Neuron (in vitro differentiated cells): Measurements from ENCODE around the gene SLC25A24.
"Not testable (repeated sequence)": the region's sequence is repeated elsewhere in the genome, so short reads cannot be mapped to it uniquely, and the experiment has no call there.

Experiments
- H2AFZ ChIP-seq: one replicate; pipeline ENCODE4 v1.6.1; 2013; ENCODE audit warnings: low read depth, mild to moderate bottlenecking, inconsistent platforms, low read length, moderate library complexity
- H3K27me3 ChIP-seq: one replicate; pipeline ENCODE4 v1.6.1; 2013; ENCODE audit warnings: low read length; ENCODE audit not compliant: insufficient read depth
- H3K36me3 ChIP-seq: one replicate; pipeline ENCODE4 v1.6.1; 2013; ENCODE audit warnings: low read length; ENCODE audit not compliant: insufficient read depth
- H3K4me1 ChIP-seq: one replicate; pipeline ENCODE4 v1.6.1; 2013; ENCODE audit warnings: low read length; ENCODE audit not compliant: insufficient read depth
- H3K4me3 ChIP-seq: 2 replicates; pipeline ENCODE4 v1.5.1; 2013; ENCODE audit warnings: mild to moderate bottlenecking, low read length, moderate library complexity
- H3K9me3 ChIP-seq: one replicate; pipeline ENCODE4 v1.6.1; 2013; ENCODE audit warnings: low read length

Gene SLC25A24

GRCh38 chr1:108142258-108142657 lies 57.9 kb downstream of the SLC25A24 start:
- no peaks in the 10 kb centered on the region for H3K4me1 ChIP-seq
- peaks cover 68% of the 10 kb centered on the region for H3K36me3 ChIP-seq
- no peaks in the 10 kb centered on the region for H3K27me3 ChIP-seq
- H2AFZ ChIP-seq = no peak overlapping the region
- no peak overlapping the region for H3K4me3 ChIP-seq
- H3K9me3 ChIP-seq = peaks cover 9% of the 10 kb centered on the region

GRCh38 chr1:108141621-108142020 lies 58.5 kb downstream of the SLC25A24 start:
- Histone ChIP-seq H3K4me3 (no peak overlapping the region), H2AFZ (no peak overlapping the region), H3K4me1 (no peaks in the 10 kb centered on the region), H3K36me3 (peaks cover 74% of the 10 kb centered on the region), H3K27me3 (no peaks in the 10 kb centered on the region), H3K9me3 (peaks cover 9% of the 10 kb centered on the region)

DNA sequence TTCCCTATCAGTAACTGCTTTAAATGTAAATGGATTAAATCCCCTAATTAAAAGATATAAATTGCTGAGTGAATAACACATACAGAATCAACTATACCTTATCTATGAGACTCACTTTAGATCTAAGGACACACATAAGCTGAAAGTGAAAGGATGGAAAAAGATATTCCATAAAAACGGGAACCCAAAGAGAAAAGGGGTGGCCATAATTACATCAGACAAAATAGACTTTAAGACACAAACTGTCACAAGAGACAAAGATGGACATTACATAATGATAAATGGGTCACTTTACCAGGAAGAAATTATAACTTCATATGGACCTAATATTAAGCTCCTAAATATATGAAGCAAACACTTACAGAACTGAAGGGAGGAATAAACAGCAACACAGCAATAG lies 59.2 kb downstream of the SLC25A24 start:
- peaks cover 72% of the 10 kb centered on the region for H3K36me3 ChIP-seq
- H3K4me1 ChIP-seq = no peaks in the 10 kb centered on the region
- H3K27me3 ChIP-seq = no peaks in the 10 kb centered on the region
- peaks cover 4% of the 10 kb centered on the region for H3K9me3 ChIP-seq
- H2AFZ ChIP-seq = no peak overlapping the region
- no peak overlapping the region for H3K4me3 ChIP-seq

DNA sequence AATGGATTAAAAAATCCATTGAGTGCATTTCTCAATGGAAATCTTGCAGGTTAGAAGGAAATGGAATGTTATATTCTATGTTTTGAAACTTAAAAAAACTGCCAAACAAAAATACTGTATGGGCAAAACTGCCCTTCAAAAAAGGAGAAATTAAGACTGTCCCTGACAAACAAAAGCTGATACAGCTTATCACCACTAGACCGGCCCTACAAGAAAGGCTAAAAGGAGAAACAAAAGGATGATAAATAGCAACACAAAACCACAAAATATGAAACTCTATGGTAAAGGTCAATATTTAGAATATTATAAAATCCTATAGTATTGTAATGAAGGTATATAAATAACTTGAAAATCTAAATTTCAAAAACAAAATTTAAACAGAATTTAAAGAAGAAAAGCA lies 60.0 kb downstream of the SLC25A24 start:
- H2AFZ ChIP-seq = no peak overlapping the region
- peaks cover 77% of the 10 kb centered on the region for H3K36me3 ChIP-seq
- no peak overlapping the region for H3K4me3 ChIP-seq

GRCh38 chr1:108139555-108139954 lies 60.6 kb downstream of the SLC25A24 start:
- not testable (repeated sequence) for H3K27me3 ChIP-seq, H3K4me3 ChIP-seq, H2AFZ ChIP-seq, H3K9me3 ChIP-seq, H3K4me1 ChIP-seq
- H3K36me3 ChIP-seq = peaks cover 75% of the 10 kb centered on the region

More for the DNA sequence above, 60.0 kb downstream of the SLC25A24 start:
- Histone ChIP-seq H3K27me3 (no peaks in the 10 kb centered on the region), H3K9me3 (peaks cover 4% of the 10 kb centered on the region), H3K4me1 (no peaks in the 10 kb centered on the region)

GRCh38 chr1:108133148-108133547 lies 67.0 kb downstream of the SLC25A24 start:
- Histone ChIP-seq H3K9me3 (peaks cover 16% of the 10 kb centered on the region), H3K36me3 (peaks cover 39% of the 10 kb centered on the region)
- H3K4me1 ChIP-seq, H3K27me3 ChIP-seq, H3K4me3 ChIP-seq, H2AFZ ChIP-seq: not testable (repeated sequence)

DNA sequence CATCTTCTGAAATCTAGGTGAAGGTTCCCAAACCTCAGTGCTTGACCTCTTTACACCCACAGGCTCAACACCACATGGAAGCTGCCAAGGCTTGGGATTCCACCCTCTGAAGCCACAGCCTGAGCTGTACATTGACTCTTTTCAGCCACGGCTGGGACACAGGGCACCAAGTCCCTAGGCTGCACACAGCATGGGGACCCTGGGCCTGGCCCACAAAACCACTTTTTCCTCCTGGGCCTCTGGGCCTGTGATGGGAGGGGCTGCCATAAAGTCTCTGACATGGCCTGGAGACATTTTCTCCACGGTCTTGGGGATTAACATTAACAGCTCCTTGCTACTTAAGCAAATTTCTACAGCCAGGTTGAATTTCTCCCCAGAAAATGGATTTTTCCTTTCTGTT lies 67.8 kb downstream of the SLC25A24 start:
- peaks cover 34% of the 10 kb centered on the region for H3K36me3 ChIP-seq
- H2AFZ ChIP-seq, H3K4me1 ChIP-seq, H3K27me3 ChIP-seq, H3K4me3 ChIP-seq: not testable (repeated sequence)
- H3K9me3 ChIP-seq = peaks cover 16% of the 10 kb centered on the region

DNA sequence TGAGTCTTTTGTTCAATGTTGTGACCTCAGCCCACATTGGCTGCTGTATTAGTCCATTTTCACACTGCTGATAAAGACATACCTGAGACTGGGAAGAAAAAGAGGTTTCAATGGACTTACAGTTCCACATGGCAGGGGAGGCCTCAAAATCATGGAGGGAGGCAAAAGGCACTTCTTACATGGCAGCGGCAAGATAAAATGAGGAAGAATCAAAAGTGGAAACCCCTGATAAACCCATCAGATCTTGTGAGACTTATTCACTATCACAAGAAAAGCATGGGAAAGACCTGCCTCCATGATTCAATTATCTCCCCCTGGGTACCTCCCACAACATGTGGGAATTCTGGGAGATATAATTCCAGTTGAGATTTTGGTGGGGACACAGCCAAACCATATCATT lies 68.9 kb downstream of the SLC25A24 start:
- H3K9me3 ChIP-seq = peaks cover 16% of the 10 kb centered on the region
- H3K27me3 ChIP-seq, H3K4me1 ChIP-seq, H2AFZ ChIP-seq, H3K4me3 ChIP-seq: not testable (repeated sequence)
- H3K36me3 ChIP-seq = peaks cover 23% of the 10 kb centered on the region

GRCh38 chr1:108130794-108131193 lies 69.3 kb downstream of the SLC25A24 start:
- H3K9me3 ChIP-seq = peaks cover 16% of the 10 kb centered on the region
- peaks cover 21% of the 10 kb centered on the region for H3K36me3 ChIP-seq
- H3K4me3 ChIP-seq = no peak overlapping the region
- H3K27me3 ChIP-seq = no peaks in the 10 kb centered on the region
- no peaks in the 10 kb centered on the region for H3K4me1 ChIP-seq
- no peak overlapping the region for H2AFZ ChIP-seq

DNA sequence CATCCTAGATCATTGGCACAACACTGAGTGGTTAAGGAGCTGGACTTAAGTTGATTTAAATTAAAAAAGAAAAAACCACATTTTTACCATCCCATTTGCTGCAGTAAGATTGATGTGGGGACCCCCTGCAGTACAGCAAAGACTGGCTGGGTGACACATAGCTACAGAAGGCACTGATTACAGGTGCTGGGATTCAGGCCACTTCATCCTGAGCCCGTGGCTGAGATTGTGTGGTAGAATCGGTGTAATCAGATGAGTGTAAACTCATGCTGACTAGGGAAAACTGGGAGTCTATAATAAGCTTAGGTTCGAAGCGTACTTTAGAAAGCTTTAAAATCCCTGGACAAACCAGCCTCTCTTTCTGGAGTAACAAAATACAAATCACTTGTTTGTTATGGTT lies 70.1 kb downstream of the SLC25A24 start:
- H3K27me3 ChIP-seq = no peaks in the 10 kb centered on the region
- H3K4me3 ChIP-seq = no peak overlapping the region
- peaks cover 16% of the 10 kb centered on the region for H3K9me3 ChIP-seq
- H3K4me1 ChIP-seq = peaks cover 2% of the 10 kb centered on the region
- H3K36me3 ChIP-seq = peaks cover 13% of the 10 kb centered on the region
- H2AFZ ChIP-seq = no peak overlapping the region

DNA sequence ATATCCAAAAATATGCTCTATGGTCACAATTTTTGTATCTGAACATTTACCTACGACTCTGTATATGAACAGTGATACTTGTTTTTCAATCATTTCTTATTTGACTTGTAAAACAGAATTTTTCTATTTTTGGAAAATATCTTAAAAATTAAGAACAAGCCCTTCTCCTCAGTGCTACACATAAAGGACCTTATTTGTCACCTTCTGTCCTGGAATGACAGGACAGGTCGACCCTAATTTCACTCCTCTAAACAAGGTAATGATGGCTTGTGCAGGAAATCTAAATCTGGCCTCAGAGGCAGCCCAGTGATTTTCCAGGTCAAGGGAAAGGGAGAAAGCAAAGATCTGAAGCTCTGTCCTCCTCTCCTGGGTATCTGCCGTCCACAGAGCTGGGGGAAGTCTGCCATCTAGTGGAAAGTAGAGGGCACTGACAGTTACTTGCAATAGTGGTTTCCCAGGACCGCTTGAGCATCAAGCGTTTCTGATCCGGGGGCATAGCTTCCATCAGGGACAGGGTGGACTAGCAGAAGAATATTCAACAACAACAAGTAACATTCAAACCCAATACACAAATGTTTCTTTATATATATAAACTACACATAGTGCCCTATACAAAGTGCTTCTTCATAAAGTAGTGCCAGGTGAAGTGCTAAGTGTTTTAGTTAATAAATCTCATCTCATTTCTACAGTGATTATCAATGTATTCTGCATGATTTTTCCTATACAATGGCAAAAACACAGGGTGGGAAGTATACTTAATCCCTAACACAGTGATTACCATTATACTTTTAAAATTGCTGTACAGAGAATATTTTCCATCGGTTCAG lies 74.6 kb downstream of the SLC25A24 start:
- Histone ChIP-seq H3K27me3 (no peaks in the 10 kb centered on the region), H3K9me3 (peaks cover 3% of the 10 kb centered on the region), H3K36me3 (no peaks in the 10 kb centered on the region), H2AFZ (no peak overlapping the region), H3K4me3 (no peak overlapping the region), H3K4me1 (peaks cover 6% of the 10 kb centered on the region)

GRCh38 chr1:108124622-108125311 lies 75.4 kb downstream of the SLC25A24 start:
- H3K9me3 ChIP-seq = peaks cover 3% of the 10 kb centered on the region
- no peaks in the 10 kb centered on the region for H3K36me3 ChIP-seq
- H2AFZ ChIP-seq = no peak overlapping the region
- no peaks in the 10 kb centered on the region for H3K27me3 ChIP-seq
- H3K4me1 ChIP-seq = peaks cover 6% of the 10 kb centered on the region
- no peak overlapping the region for H3K4me3 ChIP-seq

DNA sequence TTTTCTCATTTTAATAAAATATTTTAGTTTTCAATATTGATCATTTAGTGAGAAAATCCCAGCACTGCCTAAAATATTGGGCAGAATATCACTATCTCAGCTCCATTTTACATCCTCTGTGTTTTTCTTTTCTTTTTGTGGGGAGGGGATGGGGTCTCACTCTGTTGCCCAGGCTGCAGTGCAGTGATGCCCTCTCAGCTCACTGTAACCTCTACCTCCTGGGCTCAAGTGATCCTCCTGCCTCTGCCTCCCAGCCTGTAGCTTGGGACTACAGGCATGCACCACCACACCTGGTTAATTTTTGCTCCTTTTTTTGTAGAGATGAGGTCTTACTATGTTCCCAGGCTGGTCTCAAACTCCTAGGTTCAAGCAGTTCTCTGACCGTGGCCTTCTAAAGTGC lies 76.1 kb downstream of the SLC25A24 start:
- no peaks in the 10 kb centered on the region for H3K27me3 ChIP-seq

More for the DNA sequence above, 76.1 kb downstream of the SLC25A24 start:
- no peaks in the 10 kb centered on the region for H3K36me3 ChIP-seq
- H3K9me3 ChIP-seq = peaks cover 3% of the 10 kb centered on the region
- H3K4me3 ChIP-seq = no peak overlapping the region
- H3K4me1 ChIP-seq = peaks cover 6% of the 10 kb centered on the region
- no peak overlapping the region for H2AFZ ChIP-seq
